B cell (primary cell): ENCODE results near the gene CHCHD3. TPM values are rescaled to one million over a fixed set of nuclear protein-coding genes. Genes with fewer than 3 reads are reported as not detected.

Experiments
- ATAC-seq: fragments of 200-7000 bp; cut with Tn5 transposase; one replicate; pipeline ENCODE4 v1.10.0; 2021; ENCODE audit warnings: low read depth, mild to moderate bottlenecking, moderate number of reproducible peaks, moderate library complexity
- CTCF ChIA-PET: fragments of 350-600 bp; sonication (Branson Sonifier 250); formaldehyde crosslinking; loops from one replicate; lab custom pipeline; 2021; ENCODE audit warnings: antibody characterized with exemption, inconsistent platforms; lab: Charles Lee
- POLR2A ChIA-PET: fragments of 350-600 bp; sonication (Branson Sonifier 250); formaldehyde crosslinking; loops from one replicate; lab custom pipeline; 2021; ENCODE audit warnings: antibody characterized with exemption; lab: Charles Lee
- DNase-seq: peaks from one replicate; pipeline ENCODE4 v3.0.0; 2013
- H2AFZ ChIP-seq: 2 replicates; pipeline ENCODE4 v1.6.1; 2012; ENCODE audit warnings: mild to moderate bottlenecking, low read depth, low read length; ENCODE audit not compliant: insufficient read depth, poor library complexity, severe bottlenecking
- H3K27ac ChIP-seq, 2 donors: 1 replicate in 1 of 2; 2 replicates in 1 of 2; pipeline ENCODE4 v1.5.1; 2012 to 2013; ENCODE audit warnings: low read length in 2 of 2, mild to moderate bottlenecking in 2 of 2, moderate library complexity in 1 of 2
- H3K27me3 ChIP-seq, 4 experiments: fragments of 200-600 bp in 1 of 4; sonication (generic) in 1 of 4; replicated peaks in 1 of 4; 1 replicate in 2 of 4; 2 replicates in 2 of 4; pipeline versions ENCODE4 v1.6.1 to v1.7.0; 2013 to 2016; ENCODE audit warnings: low read length in 3 of 4, mild to moderate bottlenecking in 2 of 4, mixed read lengths in 1 of 4, moderate library complexity in 1 of 4; ENCODE audit not compliant: insufficient read depth in 4 of 4, control insufficient read depth in 3 of 4; ENCODE audit errors: control extremely low read depth in 1 of 4
- H3K36me3 ChIP-seq, 2 experiments: replicated peaks in 1 of 2; 1 replicate in 1 of 2; 2 replicates in 1 of 2; pipeline versions ENCODE4 v1.6.1 to v1.7.1; 2013; ENCODE audit warnings: low read length in 1 of 2; ENCODE audit not compliant: insufficient read depth in 2 of 2, control insufficient read depth in 1 of 2; ENCODE audit errors: control extremely low read depth in 1 of 2, extremely low read depth in 1 of 2
- H3K4me1 ChIP-seq, 2 donors: fragments of 200-600 bp in 1 of 2; sonication (generic) in 1 of 2; 1 replicate in 1 of 2; 2 replicates in 1 of 2; pipeline versions ENCODE4 v1.5.1 to v1.6.1; 2013 to 2017; ENCODE audit warnings: low read length in 2 of 2; ENCODE audit not compliant: control insufficient read depth in 2 of 2, insufficient read depth in 2 of 2
- H3K4me2 ChIP-seq: replicated peaks from 2 replicates; pipeline ENCODE3; 2012; ENCODE audit warnings: mild to moderate bottlenecking, low read depth, low read length; ENCODE audit not compliant: poor library complexity, severe bottlenecking
- H3K4me3 ChIP-seq, 5 experiments: fragments of 200-600 bp in 1 of 5; sonication (generic) in 1 of 5; 1 replicate in 3 of 5; 2 replicates in 2 of 5; pipeline versions ENCODE4 v1.5.1 to v1.7.0; 2011 to 2016; ENCODE audit warnings: low read length in 4 of 5, mild to moderate bottlenecking in 4 of 5, low read depth in 2 of 5, control low read depth in 1 of 5, moderate library complexity in 1 of 5; ENCODE audit not compliant: insufficient read depth in 1 of 5; ENCODE audit errors: control extremely low read depth in 1 of 5, extremely low read depth in 1 of 5
- H3K79me2 ChIP-seq: fragments of 200-600 bp; sonication (generic); one replicate; pipeline ENCODE4 v1.6.0; 2016; ENCODE audit warnings: low read length; ENCODE audit not compliant: control insufficient read depth, insufficient read depth
- H3K9ac ChIP-seq: fragments of 200-600 bp; sonication (generic); 2 replicates; pipeline ENCODE4 v1.6.1; 2017; ENCODE audit warnings: mild to moderate bottlenecking, low read length, moderate library complexity
- H3K9me3 ChIP-seq, 3 donors: one replicate each; pipeline versions ENCODE4 v1.6.1 to v1.7.1; 2013; ENCODE audit warnings: low read length in 2 of 3; ENCODE audit not compliant: control insufficient read depth in 2 of 3, insufficient read depth in 1 of 3; ENCODE audit errors: control extremely low read depth in 1 of 3
- H4K20me1 ChIP-seq: 2 replicates; pipeline ENCODE4 v1.6.0; 2012; ENCODE audit warnings: mild to moderate bottlenecking, low read length; ENCODE audit not compliant: insufficient read depth, control insufficient read depth, poor library complexity, severe bottlenecking
- H3K27ac Mint-ChIP-seq: one replicate; pipeline ENCODE4 v1.8.0; 2021; ENCODE audit warnings: mixed read lengths
- H3K27me3 Mint-ChIP-seq: one replicate; pipeline ENCODE4 v1.8.0; 2021; ENCODE audit warnings: mixed read lengths
- H3K4me1 Mint-ChIP-seq: one replicate; pipeline ENCODE4 v1.8.0; 2021; ENCODE audit warnings: mixed read lengths
- H3K4me3 Mint-ChIP-seq: one replicate; pipeline ENCODE4 v1.8.0; 2021; ENCODE audit warnings: mixed read lengths
- H3K9me3 Mint-ChIP-seq: one replicate; pipeline ENCODE4 v1.8.0; 2022; ENCODE audit warnings: mixed read lengths; ENCODE audit not compliant: insufficient read depth
- EZH2 ChIP-seq: IDR thresholded peaks from 2 replicates; pipeline ENCODE4 v1.6.1; 2012; ENCODE audit warnings: borderline replicate concordance, low read depth, mild to moderate bottlenecking, moderate library complexity, low read length; ENCODE audit not compliant: insufficient read depth, poor library complexity, severe bottlenecking
- WGBS: methylation state at CpG from one replicate; pipeline ENCODE4 v1.1.5; 2013; ENCODE audit warnings: missing lambda C conversion rate; ENCODE audit not compliant: insufficient coverage; 5-methylcytosine and 5-hydroxymethylcytosine counted together
- intact Hi-C: fragments of 100-400 bp; cut with micrococcal nuclease; formaldehyde crosslinking; loops from one replicate; pipeline ENCODE4 v1.10.0; 2022
- polyA plus RNA-seq: library from polyadenylated mRNA; depleted of rRNA; stranded (reverse); fragments of >200 nt; gene quantifications from 2 replicates; pipeline ENCODE4 v1.2.3, GENCODE V29; 2012
- total RNA-seq, 2 donors: library from RNA; stranded (reverse); fragments of 120-200 nt in 1 of 2; gene quantifications; 1 replicate in 1 of 2; 2 replicates in 1 of 2; pipeline versions ENCODE4 v1.2.3 to v1.2.4, GENCODE V29; 2013 to 2022
- TF ChIP-seq, protein P1 (sequence below): fragments of 200-600 bp; IDR thresholded peaks from one replicate; pipeline ENCODE4 v1.8.0; 2022; ENCODE audit warnings: antibody characterized with exemption, mild to moderate bottlenecking

Gene CHCHD3
- total and polyA plus RNA-seq, 2 donors (not counting 1 experiment from before 2014, with no cell fraction given) = 20.1 to 38.4 TPM

DNA sequence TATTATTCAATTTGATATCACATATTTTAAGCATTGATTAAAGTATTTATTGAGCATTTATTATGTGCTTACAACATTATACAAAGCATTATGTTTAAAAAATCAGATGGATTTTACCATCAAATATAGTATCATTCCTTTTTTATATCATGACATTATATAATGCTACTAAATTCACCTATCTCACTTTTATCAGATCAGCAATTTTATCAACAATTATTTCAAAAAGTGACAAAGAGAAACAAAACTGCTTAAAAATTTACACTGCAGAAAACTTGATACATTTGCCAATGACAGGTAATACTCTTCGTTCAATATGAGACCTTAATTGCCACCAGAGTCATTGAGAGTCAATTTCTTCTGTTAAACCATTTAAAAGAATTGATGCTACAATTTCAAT lies 82.0 kb downstream of the CHCHD3 start:
- Histone ChIP-seq H3K79me2 (peaks cover 34% of the 10 kb centered on the region), H3K9me3 (no peaks in the 10 kb centered on the region), H2AFZ (no peak overlapping the region), H3K4me2 (no peak overlapping the region), H3K27ac (no peak overlapping the region), H3K4me1 (no peaks in the 10 kb centered on the region), H3K4me3 (no peak overlapping the region), H3K9ac (no peak overlapping the region), H3K27me3 (no peaks in the 10 kb centered on the region), H4K20me1 (peaks cover 8% of the 10 kb centered on the region), H3K36me3 (peaks cover 0 to 2% of the 10 kb centered on the region in 2 experiments)
- no peak overlapping the region for H3K4me3 Mint-ChIP-seq
- TF ChIP-seq, protein P1, sequence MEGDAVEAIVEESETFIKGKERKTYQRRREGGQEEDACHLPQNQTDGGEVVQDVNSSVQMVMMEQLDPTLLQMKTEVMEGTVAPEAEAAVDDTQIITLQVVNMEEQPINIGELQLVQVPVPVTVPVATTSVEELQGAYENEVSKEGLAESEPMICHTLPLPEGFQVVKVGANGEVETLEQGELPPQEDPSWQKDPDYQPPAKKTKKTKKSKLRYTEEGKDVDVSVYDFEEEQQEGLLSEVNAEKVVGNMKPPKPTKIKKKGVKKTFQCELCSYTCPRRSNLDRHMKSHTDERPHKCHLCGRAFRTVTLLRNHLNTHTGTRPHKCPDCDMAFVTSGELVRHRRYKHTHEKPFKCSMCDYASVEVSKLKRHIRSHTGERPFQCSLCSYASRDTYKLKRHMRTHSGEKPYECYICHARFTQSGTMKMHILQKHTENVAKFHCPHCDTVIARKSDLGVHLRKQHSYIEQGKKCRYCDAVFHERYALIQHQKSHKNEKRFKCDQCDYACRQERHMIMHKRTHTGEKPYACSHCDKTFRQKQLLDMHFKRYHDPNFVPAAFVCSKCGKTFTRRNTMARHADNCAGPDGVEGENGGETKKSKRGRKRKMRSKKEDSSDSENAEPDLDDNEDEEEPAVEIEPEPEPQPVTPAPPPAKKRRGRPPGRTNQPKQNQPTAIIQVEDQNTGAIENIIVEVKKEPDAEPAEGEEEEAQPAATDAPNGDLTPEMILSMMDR = no peak
- TF ChIP-seq EZH2 = no peak
- intact Hi-C loops = no loop called here
- no CpG with 5 or more reads among the region's 1 CpG for WGBS
- ATAC-seq (no peak), DNase-seq (no peak)
- peaks cover 2% of the 10 kb centered on the region for H3K9me3 Mint-ChIP-seq
- H3K27me3 Mint-ChIP-seq = no peaks in the 10 kb centered on the region
- peaks cover 17% of the 10 kb centered on the region for H3K4me1 Mint-ChIP-seq
- POLR2A ChIA-PET = no interaction called here
- H3K27ac Mint-ChIP-seq = no peak overlapping the region
- CTCF ChIA-PET = no interaction called here

DNA sequence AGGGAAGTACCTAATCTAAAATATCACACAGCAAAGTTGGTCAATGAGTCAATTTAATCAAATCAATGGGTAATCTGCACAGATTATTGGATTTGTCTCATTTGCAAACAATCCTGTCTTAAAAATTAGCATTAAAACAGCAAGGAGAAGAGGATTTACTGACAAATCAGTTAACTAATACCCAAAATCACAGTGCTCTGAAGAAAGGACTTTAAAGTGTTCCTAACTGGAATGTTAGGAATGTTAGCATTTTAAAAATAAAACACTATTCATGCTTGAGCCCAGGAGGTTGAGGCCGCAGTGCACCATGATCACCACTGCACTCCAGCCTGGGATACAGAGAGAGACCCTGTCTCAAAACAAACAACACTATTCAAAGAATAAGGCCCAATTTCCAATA lies 83.1 kb downstream of the CHCHD3 start:
- Histone ChIP-seq H4K20me1 (peaks cover 13% of the 10 kb centered on the region), H3K36me3 (peaks cover 0 to 2% of the 10 kb centered on the region in 2 experiments), H3K9me3 (no peaks in the 10 kb centered on the region), H3K9ac (no peak overlapping the region), H2AFZ (no peak overlapping the region), H3K27me3 (no peaks in the 10 kb centered on the region), H3K27ac (no peak overlapping the region), H3K4me3 (no peak overlapping the region), H3K4me2 (no peak overlapping the region), H3K79me2 (peaks cover 25% of the 10 kb centered on the region), H3K4me1 (no peaks in the 10 kb centered on the region)
- no peak for DNase-seq
- no peak overlapping the region for H3K4me3 Mint-ChIP-seq
- no peaks in the 10 kb centered on the region for H3K27me3 Mint-ChIP-seq
- WGBS = 100% methylated on average over 1 of the region's 1 CpG
- ChIA-PET POLR2A (no interaction called here), CTCF (no interaction called here)
- intact Hi-C loops = no loop called here
- H3K4me1 Mint-ChIP-seq = peaks cover 19% of the 10 kb centered on the region
- H3K27ac Mint-ChIP-seq = no peak overlapping the region
- no peak for ATAC-seq
- H3K9me3 Mint-ChIP-seq = peaks cover 2% of the 10 kb centered on the region
- TF ChIP-seq, protein P1 = no peak
- TF ChIP-seq EZH2 = no peak
